Measurements from ENCODE around the gene UBAP2L.
"Not testable (repeated sequence)": the region's sequence is repeated elsewhere in the genome, so short reads cannot be mapped to it uniquely, and the experiment has no call there.

The UBAP2L gene

GRCh38 chr1:154253671-154254070 is 32.9 kb downstream of the UBAP2L start:
- no peak for DNase-seq (ENCODE audit: low read depth, low spot score)

GRCh38 chr1:154256686-154257085 is 35.9 kb downstream of the UBAP2L start:
- DNase-seq (ENCODE audit: low read depth, low spot score), result no peak

GRCh38 chr1:154258784-154259183 is 38.0 kb downstream of the UBAP2L start:
- no peak for DNase-seq (ENCODE audit: low read depth, low spot score)

GRCh38 chr1:154260127-154260526 is 39.4 kb downstream of the UBAP2L start:
- no peak for DNase-seq (ENCODE audit: low read depth, low spot score)

GRCh38 chr1:154263465-154264332 is 42.9 kb downstream of the UBAP2L start:
- DNase-seq (ENCODE audit: low read depth, low spot score), result no peak

GRCh38 chr1:154264454-154264853 is 43.7 kb downstream of the UBAP2L start:
- DNase-seq (ENCODE audit: low read depth, low spot score), result no peak

- DNase-seq (ENCODE audit: low read depth, low spot score), result no peak
Observed at GRCh38 chr1:154265586-154265985, 44.8 kb downstream of the UBAP2L start.

GRCh38 chr1:154270833-154271232 is 50.1 kb downstream of the UBAP2L start:
- DNase-seq (ENCODE audit: low read depth, low spot score), result no peak

- DNase-seq (ENCODE audit: low read depth, low spot score), result peak; percentile 87
Observed at GRCh38 chr1:154272217-154272998, 51.7 kb downstream of the UBAP2L start, which contains the start of gene HAX1. TSS of gene HAX1 (plus strand) at chr1:154272629. CDS start at chr1:154272724, 95 bp downstream.

- no peak for DNase-seq (ENCODE audit: low read depth, low spot score)
Observed at GRCh38 chr1:154272999-154273563, 52.3 kb downstream of the UBAP2L start.

GRCh38 chr1:154276797-154277196 is 56.0 kb downstream of the UBAP2L start:
- no peak for DNase-seq (ENCODE audit: low read depth, low spot score)

- not testable (repeated sequence) for DNase-seq (ENCODE audit: low read depth, low spot score)
Observed at GRCh38 chr1:154287591-154287990, 66.8 kb downstream of the UBAP2L start.

- no peak for DNase-seq (ENCODE audit: low read depth, low spot score)
Observed at GRCh38 chr1:154288661-154289060, 67.9 kb downstream of the UBAP2L start.

- DNase-seq (ENCODE audit: low read depth, low spot score), result no peak
Observed at GRCh38 chr1:154290921-154291320, 70.2 kb downstream of the UBAP2L start.

GRCh38 chr1:154295408-154296235 is 74.9 kb downstream of the UBAP2L start:
- DNase-seq (ENCODE audit: low read depth, low spot score), result no peak

- no peak for DNase-seq (ENCODE audit: low read depth, low spot score)
Observed at GRCh38 chr1:154301582-154301981, 80.8 kb downstream of the UBAP2L start.

- no peak for DNase-seq (ENCODE audit: low read depth, low spot score)
Observed at GRCh38 chr1:154304664-154305337, 84.0 kb downstream of the UBAP2L start.

- no peak for DNase-seq (ENCODE audit: low read depth, low spot score)
Observed at GRCh38 chr1:154306151-154306550, 85.4 kb downstream of the UBAP2L start.

- DNase-seq (ENCODE audit: low read depth, low spot score), result not testable (repeated sequence)
Observed at GRCh38 chr1:154307670-154308270, 87.0 kb downstream of the UBAP2L start.

- DNase-seq (ENCODE audit: low read depth, low spot score), result not testable (repeated sequence)
Observed at GRCh38 chr1:154309136-154309535, 88.4 kb downstream of the UBAP2L start.
